SK-N-SH treated with all-trans-retinoic acid at 6 μM for 48 hours (cell line): ENCODE measurements around the gene CISD3.

ENCODE experiments used
- ATAC-seq: fragments of 200-7000 bp; cut with Tn5 transposase; 3 replicates; pipeline ENCODE4 v1.9.1; 2020; ENCODE audit warnings: mild to moderate bottlenecking, moderate library complexity
- RARB ChIP-seq: fragments of 250-450 bp; sonication (Bioruptor Pico); IDR thresholded peaks from 2 replicates; pipeline ENCODE4 v1.8.0; 2021; ENCODE audit warnings: mild to moderate bottlenecking, moderate library complexity
- ZFP3 ChIP-seq: fragments of 250-450 bp; sonication (Bioruptor Pico); IDR thresholded peaks from 2 replicates; pipeline ENCODE4 v1.5.0; 2020; ENCODE audit warnings: mild to moderate bottlenecking, moderate library complexity
- ZNF70 ChIP-seq: fragments of 450-650 bp; formaldehyde crosslinking; IDR thresholded peaks from 2 replicates; pipeline ENCODE4 v1.5.0; 2020; ENCODE audit warnings: mild to moderate bottlenecking, moderate library complexity

CISD3 gene

GRCh38 chr17:38783227-38783626, 53.1 kb downstream of the CISD3 start:
- ATAC-seq, result no peak
- TF ChIP-seq RARB (CRISPR knock-in tag) (no peak), ZNF70 (CRISPR knock-in tag) (no peak), ZFP3 (CRISPR knock-in tag) (no peak)
- TF ChIP-seq, all 23 proteins: peak for 0
